DND-41 (cell line): ENCODE measurements around the gene RAE1.

ENCODE experiments used
- ATAC-seq: fragments of 200-7000 bp; cut with Tn5 transposase; 3 replicates; pipeline ENCODE4 v1.9.1; 2021; ENCODE audit warnings: low read depth; ENCODE audit not compliant: insufficient read depth
- DNase-seq: peaks from one replicate; pipeline ENCODE4 v3.0.0-alpha.2; 2020
- H2AFZ ChIP-seq: 2 replicates; pipeline ENCODE4 v1.6.0; 2012; ENCODE audit warnings: low read depth, low read length
- H3K27ac ChIP-seq: 2 replicates; pipeline ENCODE4 v1.5.1; 2012; ENCODE audit warnings: low read length, inconsistent platforms
- H3K27me3 ChIP-seq: fragments of 200-600 bp; sonication (generic); 2 replicates; pipeline ENCODE4 v1.6.0; 2012; ENCODE audit warnings: low read length, mild to moderate bottlenecking, inconsistent platforms; ENCODE audit not compliant: insufficient read depth, poor library complexity
- H3K36me3 ChIP-seq: 2 replicates; pipeline ENCODE4 v1.5.1; 2012; ENCODE audit warnings: low read length, inconsistent platforms; ENCODE audit not compliant: insufficient read depth
- H3K4me1 ChIP-seq: 2 replicates; pipeline ENCODE4 v1.5.1; 2012; ENCODE audit warnings: mild to moderate bottlenecking, low read length; ENCODE audit not compliant: insufficient read depth
- H3K4me2 ChIP-seq: 2 replicates; pipeline ENCODE4 v1.6.0; 2012; ENCODE audit warnings: mild to moderate bottlenecking, moderate library complexity, low read length, inconsistent platforms; ENCODE audit not compliant: insufficient read depth
- H3K4me3 ChIP-seq, 2 experiments: fragments of 200-600 bp in 1 of 2; shearing (Covaris generic) in 1 of 2; 2 replicates each; pipeline ENCODE4 v1.5.1; 2012 to 2016; ENCODE audit warnings: inconsistent platforms in 2 of 2, low read length in 2 of 2, mild to moderate bottlenecking in 2 of 2, low read depth in 1 of 2, moderate library complexity in 1 of 2
- H3K79me2 ChIP-seq: 2 replicates; pipeline ENCODE4 v1.6.0; 2012; ENCODE audit warnings: low read length, inconsistent platforms; ENCODE audit not compliant: insufficient read depth
- H3K9ac ChIP-seq: 2 replicates; pipeline ENCODE4 v1.6.0; 2012; ENCODE audit warnings: low read depth, mild to moderate bottlenecking, inconsistent platforms, low read length, moderate library complexity
- H3K9me3 ChIP-seq: 2 replicates; pipeline ENCODE4 v1.5.1; 2012; ENCODE audit warnings: low read length, moderate library complexity, mild to moderate bottlenecking, inconsistent platforms; ENCODE audit not compliant: insufficient read depth, severe bottlenecking
- H4K20me1 ChIP-seq: 2 replicates; pipeline ENCODE4 v1.6.0; 2012; ENCODE audit warnings: low read length; ENCODE audit not compliant: insufficient read depth
- CTCF ChIP-seq: IDR thresholded peaks from 2 replicates; pipeline ENCODE4 v1.5.1; 2012; ENCODE audit warnings: borderline replicate concordance, low read length, moderate library complexity, mild to moderate bottlenecking; ENCODE audit not compliant: poor library complexity, severe bottlenecking; ENCODE audit errors: extremely low read depth
- EZH2 ChIP-seq: IDR thresholded peaks from 3 replicates; pipeline ENCODE4 v1.6.1; 2012; ENCODE audit warnings: borderline replicate concordance, low read depth, mild to moderate bottlenecking, moderate library complexity, low read length, inconsistent platforms; ENCODE audit not compliant: severe bottlenecking

RAE1 gene

GRCh38 chr20:57396984-57397692 lies 46.1 kb downstream of the RAE1 start:
- DNase-seq: no peak
- peaks cover 5% of the 10 kb centered on the region for H3K27me3 ChIP-seq
- H4K20me1 ChIP-seq: peaks cover 94% of the 10 kb centered on the region
- peaks cover 36% of the 10 kb centered on the region; the same call in 1 of the 2 replicates for H3K36me3 ChIP-seq
- no peaks in the 10 kb centered on the region for H3K9me3 ChIP-seq
- peak overlapping the region; percentile 75 for H3K27ac ChIP-seq
- TF ChIP-seq CTCF: no peak
- peaks cover 81% of the 10 kb centered on the region for H3K4me1 ChIP-seq
- ATAC-seq: no peak
- no peak overlapping the region for H2AFZ ChIP-seq
- H3K79me2 ChIP-seq: no peaks in the 10 kb centered on the region; the same call in 1 of the 2 replicates
- peak overlapping the region in 1 of 2 experiments; percentile 47; a peak in 1 of 4 replicates for H3K4me3 ChIP-seq
- no peak overlapping the region; the same call in 1 of the 2 replicates for H3K9ac ChIP-seq
- peak overlapping the region; percentile 72 for H3K4me2 ChIP-seq

- peak overlapping the region; percentile 44 for H3K9ac ChIP-seq
- ATAC-seq (no peak), DNase-seq (peak; percentile 34)
- peaks cover 5% of the 10 kb centered on the region for H3K27me3 ChIP-seq
- H4K20me1 ChIP-seq: peaks cover 94% of the 10 kb centered on the region
- peak overlapping the region in 1 of 2 experiments; percentile 47; a peak in 2 of 4 replicates for H3K4me3 ChIP-seq
- H3K27ac ChIP-seq: peak overlapping the region; percentile 75
- no peak overlapping the region for H2AFZ ChIP-seq
- H3K79me2 ChIP-seq: no peaks in the 10 kb centered on the region; the same call in 1 of the 2 replicates
- peaks cover 39% of the 10 kb centered on the region; the same call in 1 of the 2 replicates for H3K36me3 ChIP-seq
- peaks cover 75% of the 10 kb centered on the region for H3K4me1 ChIP-seq
- TF ChIP-seq EZH2 (no peak), CTCF (no peak)
- peak overlapping the region; percentile 72 for H3K4me2 ChIP-seq
- H3K9me3 ChIP-seq: no peaks in the 10 kb centered on the region
Measured at GRCh38 chr20:57397693-57398108, 46.6 kb downstream of the RAE1 start.

- peaks cover 94% of the 10 kb centered on the region for H4K20me1 ChIP-seq
- H3K4me3 ChIP-seq: peak overlapping the region in 1 of 2 experiments; percentile 47; a peak in 2 of 4 replicates
- H3K9me3 ChIP-seq: no peaks in the 10 kb centered on the region
- H3K27me3 ChIP-seq: peaks cover 5% of the 10 kb centered on the region
- peaks cover 69% of the 10 kb centered on the region for H3K4me1 ChIP-seq
- ATAC-seq (peak; percentile 86), DNase-seq (peak; percentile 95)
- no peaks in the 10 kb centered on the region; the same call in 1 of the 2 replicates for H3K79me2 ChIP-seq
- peaks cover 36% of the 10 kb centered on the region; the same call in 1 of the 2 replicates for H3K36me3 ChIP-seq
- H3K4me2 ChIP-seq: peak overlapping the region; percentile 72
- TF ChIP-seq EZH2 (no peak), CTCF (peak; percentile 46)
- H3K9ac ChIP-seq: peak overlapping the region; percentile 44
- no peak overlapping the region for H2AFZ ChIP-seq
- peak overlapping the region; percentile 77 for H3K27ac ChIP-seq
Measured at GRCh38 chr20:57398231-57398821, 47.3 kb downstream of the RAE1 start.
